Activated CD8-positive, alpha-beta memory T cell treated with anti-CD3 and anti-CD28 coated beads, Interleukin-2, amount 10 ng/mL, durations not matched to agents 7 days and 5 days (primary cell): Measurements from ENCODE around the gene HNRNPM. TPM values are rescaled to one million over a fixed set of nuclear protein-coding genes. Genes with fewer than 3 reads are reported as not detected.
A peak's percentile ranks its signal among the peaks of the same experiment; 100 is the strongest.

Source experiments
- ATAC-seq: fragments of 150-1000 bp; cut with Tn5 transposase; one replicate; pipeline ENCODE4 v1.10.0; 2021; ENCODE audit warnings: moderate library complexity
- CTCF ChIA-PET: fragments of 350-600 bp; sonication (Branson Sonifier 250); formaldehyde crosslinking; loops from one replicate; lab custom pipeline; 2021; ENCODE audit warnings: antibody characterized with exemption; lab: Charles Lee
- DNase-seq: peaks from one replicate; pipeline ENCODE4 v3.0.0-alpha.2; 2020
- H3K27ac Mint-ChIP-seq: one replicate; pipeline ENCODE4 v1.8.0; 2021; ENCODE audit warnings: mild to moderate bottlenecking, mixed read lengths
- H3K27me3 Mint-ChIP-seq: one replicate; pipeline ENCODE4 v1.8.0; 2021; ENCODE audit warnings: mixed read lengths
- H3K36me3 Mint-ChIP-seq: one replicate; pipeline ENCODE4 v1.8.0; 2021; ENCODE audit warnings: mild to moderate bottlenecking, mixed read lengths
- H3K4me1 Mint-ChIP-seq: one replicate; pipeline ENCODE4 v1.8.0; 2021; ENCODE audit warnings: mixed read lengths
- H3K4me3 Mint-ChIP-seq: one replicate; pipeline ENCODE4 v1.8.0; 2021; ENCODE audit warnings: mild to moderate bottlenecking, moderate library complexity, mixed read lengths
- H3K9me3 Mint-ChIP-seq: one replicate; pipeline ENCODE4 v1.8.0; 2022; ENCODE audit warnings: low read depth, mixed read lengths
- total RNA-seq, 2 experiments: library from RNA; stranded (reverse); gene quantifications; one replicate each; pipeline ENCODE4 v1.2.3, GENCODE V29; 2021

HNRNPM gene
- total RNA-seq, result 100 to 1,000 TPM; 226 to 309 TPM

GRCh38 chr19:8444677-8445487 lies at the start of gene HNRNPM:
TSS of gene HNRNPM (plus strand) at chr19:8444975. CDS start at chr19:8444999, 24 bp downstream.
- Mint-ChIP-seq H3K4me3 (peak within 1 kb of the TSS; percentile 86), H3K27me3 (no peaks in the 10 kb centered on the region), H3K4me1 (peaks cover 36% of the 10 kb centered on the region), H3K9me3 (no peaks in the 10 kb centered on the region), H3K36me3 (peaks cover 24% of the 10 kb centered on the region), H3K27ac (peak within 1 kb of the TSS; percentile 98)
- DNase-seq (peak; percentile 100), ATAC-seq (peak; percentile 95)
- CTCF ChIA-PET, result interaction anchor here (0.7 to 5.9 kb wide), 14 partner anchors 11 to 136 kb away, joined by 3 to 35 read pairs (median 4); partner anchors contain the start of genes MARCHF2 and RAB11B

- Mint-ChIP-seq H3K27me3 (no peaks in the 10 kb centered on the region), H3K36me3 (no peaks in the 10 kb centered on the region), H3K4me3 (no peak overlapping the region), H3K9me3 (no peaks in the 10 kb centered on the region), H3K4me1 (peaks cover 36% of the 10 kb centered on the region), H3K27ac (no peak overlapping the region)
- DNase-seq (no peak), ATAC-seq (no peak)
- CTCF ChIA-PET, result interaction anchor here (0.5 to 1.0 kb wide), 4 partner anchors 23 to 99 kb away, joined by 3 to 6 read pairs (median 3); no protein-coding TSS in a partner anchor
These were observed 49.1 kb upstream of the HNRNPM start for GRCh38 chr19:8395621-8396082.

- Mint-ChIP-seq H3K27ac (peak overlapping the region; percentile 24), H3K9me3 (no peaks in the 10 kb centered on the region), H3K4me1 (peaks cover 30% of the 10 kb centered on the region), H3K36me3 (no peaks in the 10 kb centered on the region), H3K27me3 (no peaks in the 10 kb centered on the region), H3K4me3 (no peak overlapping the region)
- ATAC-seq, result no peak
- CTCF ChIA-PET, result interaction anchor here (0.5 to 1.0 kb wide), 4 partner anchors 24 to 98 kb away, joined by 3 to 6 read pairs (median 3); no protein-coding TSS in a partner anchor
- no peak for DNase-seq
These were observed 48.6 kb upstream of the HNRNPM start for GRCh38 chr19:8396185-8396562.

GRCh38 chr19:8396563-8397203 lies 48.1 kb upstream of the HNRNPM start:
- peak; percentile 92 for DNase-seq
- Mint-ChIP-seq H3K4me1 (peaks cover 27% of the 10 kb centered on the region), H3K27ac (peak overlapping the region; percentile 66), H3K4me3 (no peak overlapping the region), H3K27me3 (no peaks in the 10 kb centered on the region), H3K9me3 (no peaks in the 10 kb centered on the region), H3K36me3 (no peaks in the 10 kb centered on the region)
- ATAC-seq, result peak; percentile 93
- CTCF ChIA-PET, result interaction anchor here (1.0 to 3.0 kb wide), 5 partner anchors 9 to 49 kb away, joined by 3 to 38 read pairs (median 6); no protein-coding TSS in a partner anchor

- CTCF ChIA-PET, result interaction anchor here (1.2 to 3.0 kb wide), 4 partner anchors 9 to 117 kb away, joined by 3 to 38 read pairs (median 7); partner anchors contain the start of gene ZNF414
- ATAC-seq (no peak), DNase-seq (no peak)
- H3K9me3 Mint-ChIP-seq, result no peaks in the 10 kb centered on the region
- peaks cover 21% of the 10 kb centered on the region for H3K4me1 Mint-ChIP-seq
- no peak overlapping the region for H3K4me3 Mint-ChIP-seq
- H3K27me3 Mint-ChIP-seq, result no peaks in the 10 kb centered on the region
- H3K27ac Mint-ChIP-seq, result no peak overlapping the region
- peaks cover 2% of the 10 kb centered on the region for H3K36me3 Mint-ChIP-seq
These were observed 47.5 kb upstream of the HNRNPM start for GRCh38 chr19:8397271-8397670.

- no peaks in the 10 kb centered on the region for H3K9me3 Mint-ChIP-seq
- H3K27ac Mint-ChIP-seq, result no peak overlapping the region
- ATAC-seq (no peak), DNase-seq (no peak)
- peaks cover 19% of the 10 kb centered on the region for H3K4me1 Mint-ChIP-seq
- CTCF ChIA-PET, result interaction anchor here (1.2 to 3.0 kb wide), 5 partner anchors 8 to 116 kb away, joined by 3 to 38 read pairs (median 5); partner anchors contain the start of gene ZNF414
- no peaks in the 10 kb centered on the region for H3K27me3 Mint-ChIP-seq
- H3K4me3 Mint-ChIP-seq, result no peak overlapping the region
- peaks cover 2% of the 10 kb centered on the region for H3K36me3 Mint-ChIP-seq
These were observed 46.9 kb upstream of the HNRNPM start for GRCh38 chr19:8397746-8398310.

- peaks cover 2% of the 10 kb centered on the region for H3K36me3 Mint-ChIP-seq
- H3K4me3 Mint-ChIP-seq, result no peak overlapping the region
- no peaks in the 10 kb centered on the region for H3K27me3 Mint-ChIP-seq
- DNase-seq (no peak), ATAC-seq (no peak)
- H3K9me3 Mint-ChIP-seq, result no peaks in the 10 kb centered on the region
- CTCF ChIA-PET, result interaction anchor here (1.3 to 3.0 kb wide), 4 partner anchors 11 to 116 kb away, joined by 3 to 38 read pairs (median 8); partner anchors contain the start of gene ZNF414
- H3K4me1 Mint-ChIP-seq, result peaks cover 17% of the 10 kb centered on the region
- H3K27ac Mint-ChIP-seq, result no peak overlapping the region
These were observed 46.4 kb upstream of the HNRNPM start for GRCh38 chr19:8398311-8398771.

- ATAC-seq (no peak), DNase-seq (no peak)
- no peaks in the 10 kb centered on the region for H3K27me3 Mint-ChIP-seq
- peaks cover 17% of the 10 kb centered on the region for H3K4me1 Mint-ChIP-seq
- no peak overlapping the region for H3K27ac Mint-ChIP-seq
- no peaks in the 10 kb centered on the region for H3K9me3 Mint-ChIP-seq
- peaks cover 5% of the 10 kb centered on the region for H3K36me3 Mint-ChIP-seq
- CTCF ChIA-PET, result interaction anchor here (3.0 kb wide), 1 partner anchor 46 kb away, joined by 38 read pairs; no protein-coding TSS in a partner anchor
- no peak overlapping the region for H3K4me3 Mint-ChIP-seq
These were observed 45.0 kb upstream of the HNRNPM start for GRCh38 chr19:8399681-8400188.

- CTCF ChIA-PET, result no interaction called here
- Mint-ChIP-seq H3K4me1 (peaks cover 5% of the 10 kb centered on the region), H3K4me3 (no peak overlapping the region), H3K27me3 (no peaks in the 10 kb centered on the region), H3K36me3 (peaks cover 6% of the 10 kb centered on the region), H3K27ac (no peak overlapping the region), H3K9me3 (no peaks in the 10 kb centered on the region)
- no peak for ATAC-seq
- no peak for DNase-seq
These were observed 42.8 kb upstream of the HNRNPM start for GRCh38 chr19:8401981-8402411.

- Mint-ChIP-seq H3K4me3 (no peak overlapping the region), H3K4me1 (no peaks in the 10 kb centered on the region), H3K27ac (no peak overlapping the region), H3K9me3 (no peaks in the 10 kb centered on the region), H3K36me3 (peaks cover 6% of the 10 kb centered on the region), H3K27me3 (no peaks in the 10 kb centered on the region)
- ATAC-seq (no peak), DNase-seq (no peak)
- CTCF ChIA-PET, result no interaction called here
These were observed 41.5 kb upstream of the HNRNPM start for GRCh38 chr19:8403098-8403819.

GRCh38 chr19:8403820-8404109 lies 41.0 kb upstream of the HNRNPM start:
- no peaks in the 10 kb centered on the region for H3K27me3 Mint-ChIP-seq

GRCh38 chr19:8404391-8405151 lies 40.2 kb upstream of the HNRNPM start:
- Mint-ChIP-seq H3K4me1 (no peaks in the 10 kb centered on the region), H3K36me3 (peaks cover 6% of the 10 kb centered on the region)

More at GRCh38 chr19:8403820-8404109, 41.0 kb upstream of the HNRNPM start:
- DNase-seq (no peak), ATAC-seq (no peak)
- no peak overlapping the region for H3K27ac Mint-ChIP-seq
- H3K4me1 Mint-ChIP-seq, result no peaks in the 10 kb centered on the region
- no peaks in the 10 kb centered on the region for H3K9me3 Mint-ChIP-seq
- CTCF ChIA-PET, result interaction anchor here (1.9 kb wide), 1 partner anchor 50 kb away, joined by 5 read pairs; no protein-coding TSS in a partner anchor
- peaks cover 6% of the 10 kb centered on the region for H3K36me3 Mint-ChIP-seq
- no peak overlapping the region for H3K4me3 Mint-ChIP-seq

More at GRCh38 chr19:8404391-8405151, 40.2 kb upstream of the HNRNPM start:
- H3K27ac Mint-ChIP-seq, result no peak overlapping the region
- H3K9me3 Mint-ChIP-seq, result no peaks in the 10 kb centered on the region
- H3K4me3 Mint-ChIP-seq, result no peak overlapping the region
- ATAC-seq (no peak), DNase-seq (no peak)
- CTCF ChIA-PET, result interaction anchor here (0.6 to 1.9 kb wide), 2 partner anchors 51 to 804 kb away, joined by 4 to 5 read pairs; no protein-coding TSS in a partner anchor
- no peaks in the 10 kb centered on the region for H3K27me3 Mint-ChIP-seq
